ENCODE measurements around the gene MAJIN.

MAJIN gene

DNA sequence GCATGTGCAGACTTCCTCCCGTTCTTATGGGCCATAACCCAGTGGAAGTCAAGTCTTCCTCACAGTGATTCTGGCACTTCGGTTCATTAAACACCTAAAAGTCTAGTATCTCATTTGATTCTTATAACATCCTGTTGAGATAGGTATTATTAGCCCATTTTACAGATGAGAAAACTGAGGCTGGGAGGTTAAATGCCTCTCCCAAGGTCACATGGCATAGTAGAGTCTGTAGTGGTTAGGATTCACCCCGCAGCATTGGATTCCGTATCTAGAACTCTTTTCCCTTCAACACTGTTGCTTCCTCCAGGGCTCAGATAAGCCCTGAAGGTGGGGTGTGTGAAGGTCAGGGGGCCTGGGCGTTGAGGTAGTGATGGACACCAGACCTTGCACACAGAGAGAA lies 39.6 kb downstream of the MAJIN start:
- no peak for DNase-seq (ENCODE audit: low read depth)

DNA sequence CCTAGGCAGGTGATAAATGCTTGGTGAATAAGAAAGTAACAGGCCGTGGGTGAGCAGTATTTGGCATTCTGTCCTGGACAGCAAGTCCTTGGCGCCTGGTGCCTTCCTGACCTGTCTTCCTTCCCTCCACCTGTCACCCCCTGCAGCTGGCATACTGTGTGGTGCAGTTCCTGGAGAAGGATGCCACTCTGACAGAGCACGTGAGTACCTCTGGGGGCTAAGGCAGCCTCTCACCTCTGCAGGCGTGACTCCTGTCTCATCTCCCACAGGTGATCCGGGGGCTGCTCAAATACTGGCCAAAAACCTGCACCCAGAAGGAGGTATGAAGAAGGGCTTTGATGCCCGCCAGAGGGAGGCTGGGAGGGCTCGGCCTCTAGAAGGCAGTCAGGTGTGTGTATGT lies 40.6 kb downstream of the MAJIN start:
- DNase-seq (ENCODE audit: low read depth) = no peak

DNA sequence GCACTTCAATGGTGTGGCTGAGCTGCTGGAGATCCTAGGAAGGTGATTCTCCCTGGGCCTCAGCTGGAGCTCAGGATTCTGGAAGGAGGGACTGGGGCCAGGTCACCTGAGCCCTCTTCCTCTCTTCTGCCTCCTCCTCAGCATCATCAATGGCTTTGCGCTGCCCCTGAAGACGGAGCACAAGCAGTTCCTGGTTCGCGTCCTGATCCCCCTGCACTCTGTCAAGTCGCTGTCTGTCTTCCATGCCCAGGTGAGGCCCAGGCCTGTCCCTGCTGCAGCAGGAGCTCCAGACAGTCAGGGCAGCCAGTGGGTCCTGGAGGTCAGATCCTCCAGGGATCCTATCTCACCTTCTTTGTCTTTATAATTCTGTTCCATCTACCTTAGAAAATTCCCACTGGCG lies 41.6 kb downstream of the MAJIN start:
- DNase-seq (ENCODE audit: low read depth) = no peak

DNA sequence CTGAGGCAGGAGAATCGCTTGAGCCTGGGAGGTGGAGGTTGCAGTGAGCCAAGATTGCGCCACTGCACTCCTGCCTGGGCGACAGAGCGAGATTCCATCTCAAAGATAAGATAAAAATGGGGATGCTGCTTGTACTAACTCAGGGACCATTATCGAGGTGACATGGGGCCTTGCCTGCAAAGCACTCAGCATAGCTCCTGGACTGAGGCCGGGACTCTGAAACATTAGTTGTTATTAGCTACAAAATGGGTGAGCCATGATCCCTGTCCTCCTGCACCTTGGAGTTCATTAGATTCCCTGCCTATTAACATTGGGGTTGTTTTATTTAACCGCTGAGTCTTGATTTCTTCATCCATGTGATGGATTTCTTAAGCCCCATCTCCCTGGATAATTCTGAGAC lies 42.3 kb downstream of the MAJIN start:
- DNase-seq (ENCODE audit: low read depth) = no peak

DNA sequence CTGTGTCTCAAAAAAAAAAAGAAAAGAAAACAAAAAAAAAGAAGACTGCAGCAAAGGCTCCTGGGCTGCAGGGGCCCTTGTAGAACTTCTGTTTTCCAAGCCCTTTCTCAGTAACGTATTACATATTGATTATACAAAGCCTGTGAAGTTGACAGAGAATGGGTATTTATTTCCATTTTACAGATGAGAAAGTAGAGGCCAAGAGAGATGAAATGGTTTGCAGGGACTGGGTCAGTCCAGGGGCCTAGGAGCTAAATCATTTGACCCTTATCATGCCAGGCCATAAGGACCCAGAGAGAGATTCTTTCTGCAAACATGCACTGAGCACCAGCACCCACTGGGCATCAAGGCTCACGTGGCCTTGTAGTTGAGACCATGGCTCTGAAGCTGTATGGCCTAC lies 43.0 kb downstream of the MAJIN start:
- DNase-seq (ENCODE audit: low read depth) = no peak

DNA sequence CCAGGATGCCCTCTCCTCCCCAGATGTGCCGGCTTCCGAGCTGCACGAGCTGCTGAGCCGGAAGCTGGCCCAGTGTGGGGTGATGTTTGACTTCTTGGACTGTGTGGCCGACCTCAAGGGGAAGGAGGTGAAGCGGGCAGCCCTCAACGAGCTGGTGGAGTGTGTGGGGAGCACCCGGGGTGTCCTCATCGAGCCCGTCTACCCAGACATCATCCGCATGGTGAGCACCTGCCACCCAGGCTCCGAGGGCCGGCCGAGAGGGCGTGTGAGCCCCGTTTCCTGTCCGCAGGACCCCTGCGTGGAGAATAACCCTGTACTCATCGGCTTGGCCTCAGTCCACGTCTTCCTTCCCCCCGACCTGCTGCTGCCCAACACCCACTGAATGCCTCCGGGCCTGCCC lies 45.2 kb downstream of the MAJIN start:
- no peak for DNase-seq (ENCODE audit: low read depth)

DNA sequence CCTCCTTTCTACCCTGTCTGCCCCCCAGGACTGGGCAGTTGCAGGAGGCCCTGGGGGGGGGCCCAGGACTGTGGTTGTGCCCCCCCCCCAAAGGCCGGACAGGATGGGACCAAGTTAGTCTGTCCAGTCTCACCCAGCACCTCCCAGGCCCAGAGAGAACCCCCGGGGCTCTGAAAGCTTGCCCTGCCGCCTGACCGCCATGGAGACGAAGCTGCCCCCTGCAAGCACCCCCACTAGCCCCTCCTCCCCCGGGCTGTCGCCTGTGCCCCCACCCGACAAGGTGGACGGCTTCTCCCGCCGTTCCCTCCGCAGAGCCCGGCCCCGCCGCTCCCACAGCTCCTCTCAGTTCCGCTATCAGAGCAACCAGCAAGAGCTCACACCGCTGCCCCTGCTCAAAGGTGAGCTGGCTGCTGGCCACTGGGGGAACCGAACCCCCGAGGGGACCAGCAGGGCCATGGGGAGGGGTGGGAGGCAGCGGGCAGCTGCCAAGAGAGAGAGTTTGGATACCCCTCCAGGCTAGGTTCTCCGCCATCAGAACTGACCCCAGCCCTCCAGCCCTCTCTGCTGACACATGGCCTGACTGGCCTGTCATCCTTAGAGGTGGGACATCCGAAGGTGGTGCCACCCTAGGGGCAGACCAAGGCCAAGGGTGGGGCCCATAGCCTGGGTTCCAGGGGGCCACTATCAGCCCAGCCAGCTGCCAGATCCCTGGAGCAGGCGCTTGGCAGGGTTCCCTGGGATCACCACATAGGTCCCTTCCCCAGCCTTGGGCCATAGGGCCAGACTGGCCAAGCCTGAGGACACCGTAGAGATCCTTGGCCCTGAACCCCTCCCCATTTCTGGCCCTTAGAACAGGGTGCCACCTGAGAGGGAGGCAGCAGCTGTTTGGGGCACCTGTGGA lies 46.1 kb downstream of the MAJIN start:
- no peak for DNase-seq (ENCODE audit: low read depth)

DNA sequence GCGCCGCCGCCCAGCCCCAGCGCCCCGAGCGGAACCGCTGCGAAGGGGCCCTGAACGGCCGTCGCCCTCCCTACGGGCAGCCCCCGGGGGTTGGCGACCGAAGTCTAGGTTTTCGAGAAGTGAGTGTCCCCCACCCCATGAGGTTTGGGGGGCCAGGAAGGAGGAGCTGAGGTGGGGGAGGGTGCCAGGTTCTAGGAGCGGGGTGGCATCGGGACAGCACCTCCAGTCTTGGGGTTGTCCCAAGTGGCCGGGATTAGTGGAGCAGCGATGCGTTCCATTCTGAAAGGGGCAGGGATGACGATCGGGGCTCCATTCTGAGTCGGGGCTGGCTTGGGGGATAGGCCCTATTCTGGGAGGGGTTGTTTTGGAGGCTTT lies 47.0 kb downstream of the MAJIN start:
- no peak for DNase-seq (ENCODE audit: low read depth)

DNA sequence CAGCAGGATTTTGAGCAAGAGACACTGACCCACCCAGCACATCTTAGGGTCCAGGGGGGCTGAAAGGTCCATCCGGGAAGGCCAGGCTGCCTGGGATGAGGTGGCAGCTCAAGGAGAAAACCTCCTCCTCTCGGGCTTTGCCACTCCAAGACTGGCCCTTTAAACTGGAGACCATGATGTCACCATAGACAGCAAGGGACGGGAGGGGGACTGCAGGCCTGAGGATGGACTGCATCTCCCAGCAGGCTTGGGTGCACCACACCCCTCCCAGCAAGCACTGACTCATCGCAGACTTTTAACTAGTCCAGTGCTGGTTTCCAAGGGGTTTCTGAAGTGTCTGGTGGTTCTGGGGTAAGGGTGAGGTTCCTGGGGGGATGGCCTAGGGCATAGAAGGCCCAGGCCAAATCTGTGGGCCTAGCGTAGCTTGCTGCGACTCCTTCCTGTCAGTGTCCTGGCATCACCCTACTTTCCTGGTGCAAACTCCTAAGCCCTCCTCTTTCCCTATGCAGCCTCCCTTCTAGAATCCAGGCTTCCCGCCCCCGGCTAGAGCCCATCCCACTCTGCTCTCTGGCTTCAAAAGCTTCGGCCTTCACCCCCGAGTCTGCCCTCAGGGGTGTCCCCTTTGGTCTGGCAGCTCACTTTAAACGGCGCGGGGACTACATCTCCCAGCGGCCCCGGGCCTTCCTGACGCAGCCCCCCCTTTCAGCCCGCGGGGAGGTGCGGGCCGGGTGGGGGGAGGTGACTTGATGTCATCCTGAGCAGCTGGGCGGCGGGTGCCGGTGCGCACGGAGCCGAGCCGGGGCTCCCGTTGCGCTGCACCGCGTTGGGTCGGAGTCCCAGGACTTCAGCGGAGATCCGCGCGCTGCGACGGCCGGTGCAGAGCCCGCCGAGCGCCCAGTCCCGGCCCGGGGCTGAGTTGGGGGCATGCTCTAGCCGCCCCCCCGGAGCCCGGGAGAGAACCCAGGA lies 47.7 kb downstream of the MAJIN start, which contains the start of gene PPP2R5B:
Gene PPP2R5B (plus strand): TSS at position 746 of the 966 bp plus-strand sequence. CDS start 1,046 bp downstream, outside the sequence.
- peak; percentile 86 for DNase-seq (ENCODE audit: low read depth)

DNA sequence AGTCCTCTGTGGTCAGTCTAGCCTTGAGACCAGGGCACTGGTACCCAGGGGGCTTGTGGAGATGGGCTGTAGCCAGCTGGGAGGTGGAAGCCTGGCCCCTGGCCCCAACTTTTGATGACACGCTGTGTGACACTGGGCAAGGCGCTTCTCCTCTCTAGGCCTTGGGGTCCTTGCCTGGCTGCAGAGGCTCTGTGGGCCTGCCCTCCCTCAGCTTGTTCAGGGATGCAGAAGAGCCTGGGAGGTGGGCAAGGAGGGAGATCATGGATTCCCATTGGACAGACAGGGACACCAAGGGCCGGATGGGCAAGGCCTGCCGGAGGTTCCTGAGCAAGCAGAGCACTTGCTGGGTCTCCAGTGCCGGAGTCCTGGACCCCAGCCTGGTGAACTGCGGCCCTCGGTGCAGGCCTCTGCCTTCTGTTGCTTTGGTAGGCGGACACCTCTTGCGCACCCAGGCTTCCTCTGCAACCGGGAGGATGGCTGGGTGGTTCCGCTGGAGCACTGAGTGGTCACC lies 48.7 kb downstream of the MAJIN start:
- DNase-seq (ENCODE audit: low read depth) = no peak

DNA sequence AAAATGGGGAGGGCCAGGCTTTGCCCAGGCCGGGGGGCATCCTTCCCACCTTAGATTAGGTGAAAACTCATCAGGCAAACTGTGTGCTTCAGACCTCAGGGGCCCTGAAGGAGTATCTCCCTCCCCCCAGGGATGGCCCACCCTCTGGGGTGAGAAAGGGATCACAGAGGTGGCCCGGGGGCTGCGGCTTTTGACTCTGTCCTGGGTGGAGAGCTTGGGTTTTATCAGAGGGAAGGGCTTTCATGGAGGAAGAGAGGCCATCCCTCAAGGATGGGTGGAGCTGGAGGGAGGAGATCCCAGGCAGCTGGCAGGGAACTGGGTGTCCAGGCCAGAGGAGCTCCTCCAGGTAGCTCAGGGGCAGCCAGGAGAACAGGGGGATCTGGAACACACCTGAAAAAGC lies 50.5 kb downstream of the MAJIN start:
- DNase-seq (ENCODE audit: low read depth) = no peak

DNA sequence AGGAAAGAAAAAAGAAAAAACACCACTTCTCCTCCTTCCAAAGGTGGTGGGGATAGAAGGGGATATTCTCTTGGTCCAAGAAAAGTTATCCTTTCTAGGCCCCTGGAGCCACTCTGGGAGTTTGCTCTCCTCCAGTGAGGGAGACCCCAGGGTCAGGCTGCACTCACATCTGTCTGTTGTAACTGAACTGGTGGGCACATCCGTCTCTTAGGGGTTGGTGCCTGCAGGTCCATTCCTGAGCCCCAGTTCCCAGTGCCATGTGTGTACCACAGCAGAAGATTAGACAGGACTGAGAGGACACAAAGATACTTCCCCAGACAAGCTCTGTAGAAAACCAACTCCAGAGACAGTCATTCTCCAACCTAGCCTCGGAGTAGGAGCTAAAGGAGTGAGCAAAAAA lies 51.8 kb downstream of the MAJIN start:
- DNase-seq (ENCODE audit: low read depth) = no peak

DNA sequence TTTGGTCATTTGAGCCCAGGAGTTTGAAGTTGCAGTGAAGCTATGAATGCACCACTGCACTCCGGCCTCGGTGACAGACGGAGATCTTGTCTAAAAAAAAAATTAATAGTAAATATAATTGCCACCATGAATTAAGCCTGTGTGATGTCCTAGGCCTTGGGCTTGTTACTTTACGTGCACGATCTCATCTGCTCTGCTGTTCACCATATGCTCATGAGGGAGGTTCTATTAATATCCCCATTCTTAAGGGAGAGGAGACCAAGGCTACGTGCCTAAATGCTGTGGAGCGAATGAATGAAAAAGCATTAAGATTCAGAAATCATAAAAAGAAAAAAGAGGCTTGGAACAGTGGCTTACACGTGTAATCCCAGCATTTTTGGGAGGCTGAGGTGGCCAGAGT lies 52.3 kb downstream of the MAJIN start:
- no peak for DNase-seq (ENCODE audit: low read depth)

DNA sequence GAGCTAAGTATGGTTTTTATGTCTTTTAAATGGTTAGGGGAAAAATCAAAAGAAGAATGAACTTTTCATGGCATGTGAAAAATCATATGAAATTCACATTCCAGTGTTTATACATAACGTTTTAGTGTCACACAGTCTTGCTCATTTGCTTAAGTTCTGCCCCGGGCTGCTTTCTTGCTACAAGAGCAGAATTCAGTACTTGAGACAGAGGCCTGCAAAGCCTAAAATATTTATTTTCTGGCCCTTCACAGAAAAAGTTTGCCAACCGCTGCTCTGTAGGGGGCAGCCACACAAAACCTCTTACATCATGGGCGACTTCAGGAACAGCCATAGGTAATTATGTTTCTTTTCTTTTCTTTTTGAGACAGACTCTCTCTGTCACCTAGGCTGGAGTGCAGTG lies 53.9 kb downstream of the MAJIN start:
- DNase-seq (ENCODE audit: low read depth) = no peak

DNA sequence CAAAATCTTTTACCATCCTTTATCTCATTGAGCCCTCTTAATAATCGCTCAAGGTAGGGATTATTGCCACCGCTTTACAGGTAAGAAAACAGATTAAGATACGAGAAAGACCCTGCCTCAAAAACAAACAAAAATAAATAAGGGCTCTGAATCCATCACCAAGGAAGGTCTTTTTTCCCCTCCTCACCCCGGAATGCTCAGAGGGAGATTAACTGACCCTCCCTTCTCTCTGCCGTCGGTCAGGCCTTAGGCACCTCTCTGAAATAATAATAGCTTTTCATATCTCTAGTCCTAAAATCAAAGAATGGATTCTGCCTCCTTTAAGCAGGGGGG lies 54.3 kb downstream of the MAJIN start:
- DNase-seq (ENCODE audit: low read depth) = no peak

DNA sequence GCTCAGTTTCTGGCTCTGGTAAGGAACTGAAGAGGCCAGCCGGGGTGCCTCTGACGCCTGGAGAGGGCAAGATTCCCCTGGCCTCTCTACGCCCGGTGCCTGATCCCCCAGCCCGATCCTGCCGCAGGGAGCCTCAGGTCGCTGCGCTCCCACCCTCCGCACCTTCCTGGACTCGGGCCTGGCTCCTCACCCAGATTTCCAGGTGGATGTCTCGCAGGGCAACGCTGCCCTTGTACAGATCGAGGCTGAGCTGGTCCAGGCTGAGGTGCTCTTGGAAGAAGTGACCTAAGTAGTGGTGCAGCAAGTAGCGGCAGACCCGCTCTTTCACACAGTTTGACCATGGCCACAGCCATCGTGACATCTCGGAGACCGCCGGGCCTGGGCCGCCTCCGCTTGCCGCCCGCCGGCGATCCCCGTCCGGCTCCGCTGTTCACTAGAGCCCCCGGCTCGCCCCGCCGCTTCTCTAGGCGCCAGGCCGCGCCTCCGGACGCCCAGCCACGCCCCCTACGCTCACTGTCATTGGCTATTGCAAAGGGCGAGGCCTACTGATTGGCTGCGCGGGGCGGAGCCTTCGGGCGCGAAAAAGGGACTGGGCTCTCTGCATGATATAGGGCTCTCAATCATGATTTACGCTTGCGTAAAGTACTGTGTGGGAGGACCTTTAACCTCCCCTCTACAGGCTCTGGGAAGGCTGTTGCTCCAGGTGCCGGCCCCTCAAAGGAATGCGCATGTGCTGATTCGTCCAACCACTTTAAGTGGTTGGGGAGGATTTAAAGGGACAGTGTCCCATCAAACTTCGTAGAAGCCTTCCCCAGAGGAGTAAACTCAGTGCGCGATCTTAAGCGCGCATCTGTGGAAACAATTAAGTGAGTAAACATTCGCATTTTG lies 54.9 kb downstream of the MAJIN start, which contains the start of gene ATG2A:
Gene ATG2A (minus strand): TSS at position 435 of the 888 bp plus-strand sequence. CDS start 74 bp downstream, at position 361.
- peak; percentile 99 for DNase-seq (ENCODE audit: low read depth)

DNA sequence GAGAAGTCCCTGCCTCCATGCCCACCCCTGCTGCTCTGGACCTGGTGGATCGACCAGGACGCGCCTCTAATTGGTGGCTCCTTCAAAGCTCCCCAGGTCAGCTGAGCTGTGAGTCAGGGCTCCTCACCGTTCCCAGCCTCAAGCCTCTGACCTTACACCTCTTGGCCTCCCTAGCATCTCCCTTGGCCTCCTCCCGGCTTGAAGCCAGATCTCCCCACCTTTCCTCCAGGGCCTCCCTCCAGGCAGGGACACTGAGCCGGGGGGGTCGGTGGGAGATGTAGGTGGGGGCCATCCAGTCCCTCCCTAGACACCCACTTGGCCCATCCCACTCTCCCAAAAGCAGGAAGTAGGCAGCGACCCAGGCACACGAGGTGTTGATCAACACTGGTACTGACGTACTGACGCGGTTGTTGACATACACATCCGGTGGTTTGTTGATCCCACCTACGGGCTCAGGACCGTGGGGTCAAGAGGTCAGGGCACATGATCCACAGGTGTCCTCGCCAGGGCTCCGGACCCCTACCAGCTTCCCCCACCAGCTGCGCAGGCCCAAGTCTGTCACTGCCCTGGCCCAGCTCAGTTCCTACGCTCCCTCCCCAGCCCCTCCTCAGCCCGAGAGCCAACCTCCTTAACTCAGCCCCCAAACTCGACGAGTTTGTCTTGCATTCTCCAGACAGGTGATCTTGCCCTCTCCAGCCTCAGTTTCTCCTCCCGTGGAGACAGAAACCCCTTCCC lies 55.7 kb downstream of the MAJIN start:
- no peak for DNase-seq (ENCODE audit: low read depth)

DNA sequence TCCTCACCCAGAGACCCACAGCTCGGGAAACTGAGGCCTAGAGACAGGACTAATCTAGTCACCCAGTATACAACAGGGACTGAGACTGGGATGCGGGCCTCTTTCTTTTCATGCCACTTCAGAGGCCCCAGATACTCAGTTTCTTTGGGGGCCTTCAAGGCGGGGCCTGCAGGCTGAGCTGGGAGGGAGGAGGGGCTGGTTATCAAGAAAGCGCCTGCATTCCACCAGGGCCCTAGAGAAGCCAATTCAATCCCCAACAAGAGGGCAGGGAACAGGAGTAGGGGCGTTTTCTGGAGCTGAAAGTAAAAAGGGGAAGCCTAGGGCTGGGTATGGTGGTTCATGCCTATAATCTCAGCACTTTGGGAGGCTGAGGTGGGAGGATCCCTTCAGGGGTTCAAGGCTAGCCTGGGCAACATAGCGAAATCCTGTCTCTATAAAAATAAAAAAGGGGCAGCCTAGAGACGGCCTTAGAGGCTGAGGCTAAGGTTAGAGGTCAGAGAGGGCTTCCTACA lies 56.5 kb downstream of the MAJIN start:
- DNase-seq (ENCODE audit: low read depth) = no peak

DNA sequence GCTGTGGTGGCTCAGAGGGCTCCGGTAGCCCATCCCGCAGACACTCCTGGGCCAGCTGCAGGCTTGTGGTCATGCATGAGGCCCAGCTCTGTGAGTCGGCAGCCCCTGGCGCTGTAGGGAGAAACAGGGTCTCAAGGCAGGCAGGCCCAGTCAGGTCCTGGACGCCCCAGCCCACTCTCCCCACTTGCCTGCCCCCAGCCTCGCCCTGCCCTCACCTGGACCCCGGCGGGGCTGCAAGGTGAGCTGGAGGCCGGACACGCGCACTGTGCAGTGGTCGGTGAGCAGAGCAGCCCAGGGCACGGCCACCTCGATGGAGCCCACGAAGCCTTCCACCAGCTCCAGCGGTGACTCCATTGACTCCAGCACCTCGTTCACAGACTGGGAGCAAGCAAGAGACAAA lies 57.8 kb downstream of the MAJIN start:
- DNase-seq (ENCODE audit: low read depth) = no peak

DNA sequence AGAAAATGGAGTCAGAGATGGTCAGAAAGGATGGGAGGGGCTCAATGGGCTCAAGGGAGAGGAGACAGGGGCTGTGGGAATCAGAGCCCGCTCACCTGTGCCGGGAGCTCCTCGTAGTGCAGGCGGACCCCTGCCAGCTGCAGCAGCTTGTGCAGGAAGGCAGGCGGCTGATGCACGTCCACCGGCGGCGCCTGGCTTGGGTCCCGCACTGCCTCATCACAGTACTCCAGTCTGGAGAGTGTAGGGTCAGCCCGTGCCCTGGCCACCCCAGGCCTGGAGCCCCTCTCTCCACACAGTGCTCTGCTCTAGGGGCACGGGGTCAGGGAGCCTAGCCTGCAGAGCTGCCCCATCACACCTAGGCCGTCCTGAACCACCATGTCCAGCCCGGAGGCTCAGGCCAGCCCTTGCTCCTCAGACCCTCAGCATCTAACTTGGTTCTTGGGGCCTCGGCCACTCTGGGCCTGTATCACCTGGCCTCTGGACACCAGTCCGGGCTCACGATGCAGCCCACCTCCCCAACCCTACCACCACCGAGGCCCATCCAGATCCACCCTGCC lies 58.7 kb downstream of the MAJIN start:
- DNase-seq (ENCODE audit: low read depth) = no peak

Measured in activated gamma-delta T cell treated with anti-CD3 and anti-CD28 coated beads, Interleukin-2, amount 50 U/mL, for 16 hours (primary cell).